DOHH2 (cell line): ENCODE results near the gene SPSB1.

Experiments
- H3F3A ChIP-seq: fragments of 200-600 bp; sonication (generic), shearing (Covaris generic); 2 replicates; pipeline ENCODE4 v1.6.0; 2016; ENCODE audit warnings: antibody characterized with exemption, mild to moderate bottlenecking; ENCODE audit not compliant: control insufficient read depth, insufficient read depth
- H3K27ac ChIP-seq: fragments of 200-600 bp; sonication (generic); 2 replicates; pipeline ENCODE4 v1.5.1; 2014; ENCODE audit warnings: low read depth, mild to moderate bottlenecking, low read length, moderate library complexity
- H3K27me3 ChIP-seq: fragments of 200-600 bp; sonication (generic); 2 replicates; pipeline ENCODE4 v1.6.1; 2014; ENCODE audit warnings: mild to moderate bottlenecking, low read length, mixed read lengths; ENCODE audit not compliant: control insufficient read depth
- H3K36me3 ChIP-seq: fragments of 200-600 bp; sonication (generic); 2 replicates; pipeline ENCODE4 v1.6.1; 2014; ENCODE audit warnings: mild to moderate bottlenecking, low read length, moderate library complexity, mixed read lengths; ENCODE audit not compliant: control insufficient read depth
- H3K4me1 ChIP-seq: fragments of 200-600 bp; sonication (generic); 2 replicates; pipeline ENCODE4 v1.6.1; 2014; ENCODE audit warnings: mild to moderate bottlenecking, low read length, mixed read lengths; ENCODE audit not compliant: control insufficient read depth
- H3K4me2 ChIP-seq: fragments of 200-600 bp; sonication (generic); 2 replicates; pipeline ENCODE4 v1.6.0; 2014; ENCODE audit warnings: mild to moderate bottlenecking, low read length, moderate library complexity
- H3K4me3 ChIP-seq: fragments of 200-600 bp; sonication (generic); 2 replicates; pipeline ENCODE4 v1.5.1; 2014; ENCODE audit warnings: mild to moderate bottlenecking, low read length, mixed read lengths
- H3K79me2 ChIP-seq: fragments of 200-600 bp; sonication (generic); 2 replicates; pipeline ENCODE4 v1.6.1; 2014; ENCODE audit warnings: mild to moderate bottlenecking, low read length, mixed read lengths; ENCODE audit not compliant: control insufficient read depth
- H3K9me2 ChIP-seq: fragments of 200-600 bp; sonication (generic); replicated peaks from 2 replicates; pipeline ENCODE4 v1.6.1; 2014; ENCODE audit warnings: mild to moderate bottlenecking, low read length, mixed read lengths; ENCODE audit not compliant: control insufficient read depth
- H3K9me3 ChIP-seq: fragments of 200-600 bp; sonication (generic); 2 replicates; pipeline ENCODE4 v1.6.1; 2014; ENCODE audit warnings: antibody characterized with exemption, low read length, mixed read lengths; ENCODE audit not compliant: control insufficient read depth, insufficient read depth
- H4K20me1 ChIP-seq: fragments of 200-600 bp; sonication (generic); 2 replicates; pipeline ENCODE4 v1.6.0; 2014; ENCODE audit warnings: low read depth, mild to moderate bottlenecking, antibody characterized with exemption, low read length, moderate library complexity; ENCODE audit not compliant: control insufficient read depth, insufficient read depth
- CTCF ChIP-seq: fragments of 200-600 bp; sonication (generic); IDR thresholded peaks from one replicate; pipeline ENCODE4 v1.5.1; 2014; ENCODE audit warnings: antibody characterized with exemption, mild to moderate bottlenecking, low read depth, low read length; ENCODE audit not compliant: poor library complexity, severe bottlenecking
- EZH2phosphoT487 ChIP-seq: fragments of 200-600 bp; sonication (generic); IDR thresholded peaks from 2 replicates; pipeline ENCODE4 v1.6.1; 2017; ENCODE audit warnings: borderline replicate concordance, mild to moderate bottlenecking, antibody characterized with exemption, low read length, moderate library complexity, mixed read lengths

The SPSB1 gene

GRCh38 chr1:9385801-9386573 is 93.3 kb downstream of the SPSB1 start:
- Histone ChIP-seq H3K36me3 (no peaks in the 10 kb centered on the region), H3K79me2 (no peaks in the 10 kb centered on the region), H3F3A (no peaks in the 10 kb centered on the region), H3K4me3 (no peak overlapping the region), H3K4me1 (peaks cover 6% of the 10 kb centered on the region; the same call in 1 of the 2 replicates), H3K9me2 (no peaks in the 10 kb centered on the region), H3K9me3 (no peaks in the 10 kb centered on the region), H3K4me2 (no peak overlapping the region), H3K27me3 (no peaks in the 10 kb centered on the region), H3K27ac (no peak overlapping the region), H4K20me1 (no peaks in the 10 kb centered on the region)
- TF ChIP-seq CTCF (no peak), EZH2phosphoT487 (no peak)

- H3K36me3 ChIP-seq: no peaks in the 10 kb centered on the region
- no peak overlapping the region for H3K4me2 ChIP-seq
- no peaks in the 10 kb centered on the region for H3K27me3 ChIP-seq
- H3F3A ChIP-seq: no peaks in the 10 kb centered on the region
- TF ChIP-seq CTCF (no peak), EZH2phosphoT487 (no peak)
- H4K20me1 ChIP-seq: no peaks in the 10 kb centered on the region
- no peak overlapping the region for H3K4me3 ChIP-seq
- H3K79me2 ChIP-seq: no peaks in the 10 kb centered on the region
- H3K9me2 ChIP-seq: no peaks in the 10 kb centered on the region
- H3K4me1 ChIP-seq: peaks cover 6% of the 10 kb centered on the region; the same call in 1 of the 2 replicates
- no peaks in the 10 kb centered on the region for H3K9me3 ChIP-seq
- H3K27ac ChIP-seq: no peak overlapping the region
These were observed 95.9 kb downstream of the SPSB1 start for GRCh38 chr1:9388335-9389180.

GRCh38 chr1:9389968-9390367 is 97.3 kb downstream of the SPSB1 start:
- no peaks in the 10 kb centered on the region for H3K79me2 ChIP-seq
- no peak for TF ChIP-seq EZH2phosphoT487
- TF ChIP-seq CTCF: no peak
- no peaks in the 10 kb centered on the region for H3F3A ChIP-seq
- no peak overlapping the region for H3K27ac ChIP-seq
- no peaks in the 10 kb centered on the region for H3K27me3 ChIP-seq
- H3K4me2 ChIP-seq: no peak overlapping the region
- no peaks in the 10 kb centered on the region for H4K20me1 ChIP-seq
- no peak overlapping the region for H3K4me3 ChIP-seq
- no peaks in the 10 kb centered on the region for H3K9me2 ChIP-seq
- H3K9me3 ChIP-seq: no peaks in the 10 kb centered on the region
- H3K4me1 ChIP-seq: peaks cover 6% of the 10 kb centered on the region; the same call in 1 of the 2 replicates
- H3K36me3 ChIP-seq: no peaks in the 10 kb centered on the region
